GM21786 (cell line): ENCODE measurements around the gene PLXDC2.
"Not testable (repeated sequence)": the region's sequence is repeated elsewhere in the genome, so short reads cannot be mapped to it uniquely, and the experiment has no call there.

ENCODE experiments used
- ATAC-seq: cut with Tn5 transposase; IDR thresholded peaks from one replicate; pipeline ENCODE4 v1.9.1; 2021; ENCODE audit not compliant: unreplicated experiment

Gene PLXDC2

DNA sequence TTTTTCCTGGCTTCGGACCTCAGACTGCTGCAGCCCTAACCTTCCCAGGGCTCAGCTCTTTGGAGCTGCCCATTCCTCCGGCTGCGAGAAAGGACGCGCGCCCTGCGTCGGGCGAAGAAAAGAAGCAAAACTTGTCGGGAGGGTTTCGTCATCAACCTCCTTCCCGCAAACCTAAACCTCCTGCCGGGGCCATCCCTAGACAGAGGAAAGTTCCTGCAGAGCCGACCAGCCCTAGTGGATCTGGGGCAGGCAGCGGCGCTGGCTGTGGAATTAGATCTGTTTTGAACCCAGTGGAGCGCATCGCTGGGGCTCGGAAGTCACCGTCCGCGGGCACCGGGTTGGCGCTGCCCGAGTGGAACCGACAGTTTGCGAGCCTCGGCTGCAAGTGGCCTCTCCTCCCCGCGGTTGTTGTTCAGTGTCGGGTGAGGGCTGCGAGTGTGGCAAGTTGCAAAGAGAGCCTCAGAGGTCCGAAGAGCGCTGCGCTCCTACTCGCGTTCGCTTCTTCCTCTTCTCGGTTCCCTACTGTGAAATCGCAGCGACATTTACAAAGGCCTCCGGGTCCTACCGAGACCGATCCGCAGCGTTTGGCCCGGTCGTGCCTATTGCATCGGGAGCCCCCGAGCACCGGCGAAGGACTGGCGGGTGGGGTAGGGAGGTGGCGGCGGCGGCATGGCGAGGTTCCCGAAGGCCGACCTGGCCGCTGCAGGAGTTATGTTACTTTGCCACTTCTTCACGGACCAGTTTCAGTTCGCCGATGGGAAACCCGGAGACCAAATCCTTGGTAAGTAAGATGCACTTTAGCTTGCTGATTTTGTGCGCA, at the start of gene PLXDC2:
Gene PLXDC2 (plus strand): TSS at position 22 of the 820 bp plus-strand sequence.
- no peak for ATAC-seq

- ATAC-seq, result no peak
These were observed 48.4 kb upstream of the PLXDC2 start for GRCh38 chr10:19767876-19768275.

DNA sequence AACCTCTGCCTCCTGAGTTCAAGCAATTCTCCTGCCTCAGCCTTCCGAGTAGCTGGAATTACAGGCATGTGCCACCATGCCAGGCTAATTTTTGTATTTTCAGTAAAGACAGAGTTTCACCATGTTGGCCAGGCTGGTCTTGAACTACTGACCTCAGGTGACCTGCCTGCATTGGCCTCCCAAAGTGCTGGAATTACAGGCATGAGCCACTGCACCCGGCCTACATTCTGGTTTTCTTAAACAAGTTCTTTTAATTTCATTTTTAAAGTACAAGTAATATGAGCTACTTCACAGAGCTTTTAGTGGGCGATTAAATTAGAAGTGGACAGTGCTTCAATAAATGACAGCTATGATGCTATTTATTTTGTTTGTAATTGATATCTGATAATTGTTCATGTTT, 46.4 kb upstream of the PLXDC2 start:
- ATAC-seq, result not testable (repeated sequence)

DNA sequence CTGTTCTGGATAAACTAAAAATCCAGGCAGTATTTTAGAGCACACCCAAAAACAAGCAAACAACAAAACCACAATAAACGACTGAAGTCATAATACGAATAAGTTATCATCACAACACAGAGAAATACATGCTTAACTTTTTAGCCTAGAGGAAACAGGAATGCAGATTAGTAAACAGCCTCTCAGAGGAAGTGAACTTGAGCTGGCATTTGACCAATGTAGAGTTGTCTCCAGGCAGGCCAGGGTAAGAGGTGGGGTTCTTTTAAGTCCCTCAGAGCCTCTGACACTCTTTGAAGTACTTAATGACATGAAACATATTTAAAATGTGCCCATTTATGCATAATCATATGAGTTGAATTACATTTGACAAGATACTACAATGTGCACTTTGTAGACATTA, 43.3 kb upstream of the PLXDC2 start:
- no peak for ATAC-seq

GRCh38 chr10:19775296-19775695, 40.9 kb upstream of the PLXDC2 start:
- ATAC-seq, result no peak

DNA sequence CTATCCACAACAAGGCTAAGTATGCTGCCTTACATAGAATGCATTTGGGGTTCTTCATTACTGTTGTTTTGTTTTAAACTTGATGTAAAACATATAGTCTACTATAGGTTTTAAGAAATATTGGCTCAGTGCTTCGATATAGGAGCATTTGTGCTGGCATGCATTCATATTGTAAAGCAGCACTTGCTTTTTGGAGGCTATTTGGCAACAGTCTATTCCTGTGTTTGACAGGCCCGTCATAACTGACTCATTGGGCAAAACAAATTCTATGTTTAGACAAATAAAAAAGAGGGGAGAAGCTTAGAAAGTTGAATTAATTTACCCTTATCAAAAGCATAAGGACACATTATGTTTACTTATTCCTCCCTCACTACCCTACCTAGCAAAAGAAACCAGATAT, 38.4 kb upstream of the PLXDC2 start:
- no peak for ATAC-seq

DNA sequence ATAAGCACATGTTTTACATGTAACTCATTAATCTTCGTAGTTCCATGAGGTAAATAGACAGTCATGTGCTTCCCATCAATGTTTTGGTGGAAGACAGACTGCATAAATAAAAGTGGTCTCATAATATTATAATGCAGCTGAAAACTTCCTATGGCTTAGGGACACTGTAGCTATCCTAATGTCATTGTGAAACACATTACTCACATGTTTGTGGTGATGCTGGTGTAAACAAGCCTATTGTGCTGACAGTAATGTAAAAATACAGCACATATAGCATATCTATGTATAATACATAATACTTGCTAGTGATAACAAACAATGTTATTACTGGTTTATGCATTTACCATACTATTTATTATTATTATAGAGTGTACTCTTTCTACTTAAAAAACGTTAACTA, 37.2 kb upstream of the PLXDC2 start:
- no peak for ATAC-seq

DNA sequence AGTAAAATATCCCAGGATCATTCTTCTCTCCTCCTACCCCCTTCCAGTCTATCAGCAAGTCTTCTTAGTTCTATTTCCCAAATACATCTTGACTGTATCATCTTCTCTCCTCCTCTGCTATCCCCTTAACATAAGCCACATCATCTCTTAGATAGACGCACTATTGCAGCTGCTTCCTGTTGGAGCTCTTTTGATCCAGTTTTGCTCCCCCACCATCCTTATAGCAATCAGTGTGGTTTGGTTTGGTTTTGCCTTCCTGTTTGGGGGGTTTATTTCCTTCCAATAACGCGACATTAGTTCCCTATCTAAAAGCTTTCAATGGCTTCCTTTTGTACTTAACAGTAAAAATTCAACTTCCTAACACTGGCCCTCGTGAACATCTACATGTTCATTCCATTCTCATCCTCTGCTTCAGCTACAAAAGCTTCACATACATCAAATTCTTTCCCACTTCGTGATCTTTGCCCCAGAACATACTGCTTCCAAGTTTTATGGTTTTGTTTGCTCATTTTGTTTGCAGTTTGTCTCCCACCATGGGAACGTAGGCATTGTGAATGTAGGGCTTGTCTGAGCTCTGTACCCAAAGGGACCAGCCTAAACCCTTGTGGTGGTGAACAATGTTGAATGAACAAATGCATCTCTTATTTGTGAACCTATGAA, 33.7 kb upstream of the PLXDC2 start:
- ATAC-seq, result no peak

GRCh38 chr10:19783721-19784120, 32.5 kb upstream of the PLXDC2 start:
- ATAC-seq, result no peak

DNA sequence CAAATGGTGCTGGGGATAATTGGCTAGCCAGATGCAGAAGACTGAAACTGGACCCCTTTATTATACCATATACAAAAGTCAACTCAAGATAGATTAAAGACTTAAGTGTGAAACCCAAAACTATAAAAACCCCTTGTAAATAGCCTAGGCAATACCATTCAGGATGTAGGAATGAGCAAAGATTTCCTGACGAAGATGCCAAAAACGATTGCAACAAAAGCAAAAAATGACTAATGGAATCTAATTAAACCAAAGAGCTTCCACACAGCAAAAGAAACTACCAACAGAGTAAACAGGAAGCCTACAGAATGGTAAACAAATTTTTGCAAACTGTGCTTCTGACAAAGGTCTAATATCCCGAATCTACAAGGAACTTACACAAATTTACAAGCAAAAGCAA, 30.9 kb upstream of the PLXDC2 start:
- no peak for ATAC-seq

DNA sequence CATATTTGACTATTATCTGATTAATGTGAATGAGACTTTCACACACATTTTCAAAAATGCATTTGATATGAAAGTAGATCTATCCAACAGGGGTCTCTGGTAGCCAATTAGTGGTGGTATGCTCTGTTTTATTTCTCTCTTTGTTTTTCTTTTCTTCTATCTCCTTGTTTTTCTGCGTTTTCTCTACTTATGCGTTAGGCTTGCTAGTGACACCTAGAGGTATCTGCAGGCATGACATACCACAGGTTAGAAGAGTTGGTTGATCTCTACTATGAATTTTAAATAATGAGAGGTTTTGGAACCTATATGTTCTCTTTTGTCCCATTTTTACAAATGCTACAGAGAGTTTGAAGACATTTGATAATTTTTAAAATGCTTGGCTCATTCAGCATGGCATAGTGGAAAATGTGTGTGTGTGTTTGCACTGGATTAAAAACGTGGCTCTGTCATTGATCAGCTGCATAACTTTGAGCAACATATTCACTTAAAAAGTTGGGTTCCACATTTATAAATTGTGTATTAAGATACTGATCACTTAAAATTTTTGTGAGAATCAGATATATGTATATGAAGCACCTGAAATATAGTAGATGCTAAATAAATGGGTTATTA, 28.1 kb upstream of the PLXDC2 start:
- ATAC-seq, result no peak

- no peak for ATAC-seq
These were observed 27.3 kb upstream of the PLXDC2 start for GRCh38 chr10:19788902-19789301.

DNA sequence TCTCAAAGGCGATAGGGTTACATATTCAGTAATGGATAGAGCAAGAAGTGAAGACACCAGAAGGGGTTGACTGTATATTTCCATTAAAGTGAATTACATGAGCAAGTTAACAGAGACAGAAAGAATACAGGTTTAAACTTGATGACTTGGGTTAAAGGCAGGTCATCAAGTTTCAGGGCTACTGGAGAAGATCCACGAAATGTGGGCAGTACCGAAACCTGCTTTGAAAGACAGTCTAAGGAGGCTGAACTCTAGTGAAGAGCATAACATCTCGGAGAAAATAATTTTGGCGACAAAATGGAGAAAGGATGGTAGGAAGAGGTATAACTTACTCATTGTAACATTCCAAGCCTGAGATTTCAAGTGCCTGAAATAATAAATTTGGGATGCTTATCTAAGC, 26.6 kb upstream of the PLXDC2 start:
- no peak for ATAC-seq

DNA sequence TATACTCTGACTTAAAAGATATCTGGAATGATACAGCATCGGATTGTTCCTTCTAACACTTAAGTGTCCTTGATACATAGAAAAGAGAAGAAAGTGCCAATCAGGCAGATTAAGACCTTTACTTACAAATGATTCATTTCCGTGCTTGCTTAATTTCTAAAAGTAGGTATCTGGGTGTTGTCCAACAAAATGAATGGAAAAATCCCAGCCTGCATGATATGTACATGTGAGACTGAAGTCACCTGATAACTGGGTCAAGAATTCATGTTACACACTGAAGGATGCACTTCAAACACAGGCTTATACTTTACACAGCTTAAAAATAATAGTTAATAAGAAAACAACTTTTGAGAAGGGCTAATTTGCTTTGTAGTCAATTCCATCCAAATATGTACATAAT, 25.2 kb upstream of the PLXDC2 start:
- ATAC-seq, result no peak

GRCh38 chr10:19795684-19796083, 20.5 kb upstream of the PLXDC2 start:
- no peak for ATAC-seq

GRCh38 chr10:19800161-19800560, 16.1 kb upstream of the PLXDC2 start:
- ATAC-seq, result no peak

- no peak for ATAC-seq
These were observed 14.9 kb upstream of the PLXDC2 start for GRCh38 chr10:19801369-19801768.

DNA sequence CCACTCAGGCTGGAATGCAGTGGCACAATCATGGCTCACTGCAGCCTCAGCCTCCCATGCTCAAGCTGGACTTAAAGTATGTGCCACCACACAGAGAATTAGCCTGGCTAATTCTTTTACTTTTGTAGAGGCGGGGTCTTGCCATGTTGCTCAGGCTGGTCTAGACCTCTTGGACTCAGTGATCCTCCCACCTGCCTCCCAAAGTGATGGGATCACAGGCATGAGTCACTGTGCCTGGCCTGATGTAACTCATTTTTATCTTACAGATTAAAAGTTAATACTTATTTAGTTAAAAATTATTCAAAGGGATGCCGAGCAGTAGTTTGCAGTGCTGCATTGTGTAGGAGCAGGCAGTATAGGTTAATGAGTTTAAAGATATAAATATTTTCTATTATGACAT, 12.6 kb upstream of the PLXDC2 start:
- no peak for ATAC-seq

DNA sequence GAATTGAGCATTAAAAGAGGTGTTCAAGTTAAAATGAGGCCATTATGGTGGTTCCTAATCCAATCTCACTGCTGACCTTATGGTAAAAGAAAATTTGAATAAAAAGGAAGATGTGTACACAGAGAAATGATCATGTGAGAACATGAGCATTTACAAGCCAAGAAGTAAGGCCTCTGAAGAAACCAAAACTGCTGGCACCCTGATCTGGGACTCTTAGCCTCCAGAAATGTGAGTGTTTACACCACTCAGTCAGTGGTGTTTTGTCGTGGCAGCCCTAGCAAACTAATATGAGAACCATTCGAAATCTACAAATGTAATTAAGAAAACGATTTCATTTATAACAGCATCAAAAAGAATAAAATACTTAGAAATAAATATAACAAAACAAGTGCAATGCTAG, 6.8 kb upstream of the PLXDC2 start:
- ATAC-seq, result no peak

DNA sequence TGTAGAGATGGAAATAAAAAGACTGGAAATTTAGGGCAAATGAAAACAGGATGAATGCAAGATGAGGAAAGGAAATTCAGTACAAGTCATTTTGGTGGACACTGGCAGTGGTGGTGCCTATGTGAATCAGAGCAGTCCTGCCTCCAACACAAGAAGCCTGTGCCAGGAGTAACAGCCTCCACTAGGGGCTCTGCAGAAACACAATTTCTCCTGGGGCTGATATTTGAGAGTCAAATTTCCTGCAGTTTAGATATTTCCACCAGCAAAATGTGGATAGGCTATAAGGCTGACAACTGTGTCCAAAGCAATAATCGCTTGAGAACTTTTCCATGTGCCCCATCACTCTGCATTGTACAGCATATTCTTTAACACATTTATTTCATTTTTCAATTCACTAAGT, 4.7 kb upstream of the PLXDC2 start:
- no peak for ATAC-seq

- ATAC-seq, result no peak
These were observed 3.3 kb upstream of the PLXDC2 start for GRCh38 chr10:19812976-19813375.

- ATAC-seq, result no peak
These were observed 1.0 kb upstream of the PLXDC2 start for GRCh38 chr10:19815036-19815730.
